Right lobe of liver (tissue), 4 donors: ENCODE results near the gene PLS3.

Source experiments
- CTCF ChIP-seq, 4 donors: fragments of 200-600 bp in 3 of 4; fragments of 450-650 bp in 1 of 4; IDR thresholded peaks; one replicate each; pipeline versions ENCODE4 v1.5.1 to v1.8.0; 2016 to 2022; ENCODE audit warnings: antibody characterized with exemption in 4 of 4, mild to moderate bottlenecking in 2 of 4
- POLR2A ChIP-seq: fragments of 450-650 bp; IDR thresholded peaks from one replicate; pipeline ENCODE4 v1.6.1; 2017; ENCODE audit warnings: antibody characterized with exemption, mild to moderate bottlenecking
- donor health status: DM: no; HTN: no; CAD: no.
- donor health status: DM: no; HTN: no; CAD: no.
- donor health status: DM: no; HTN: yes; CAD: no.

- no peak for TF ChIP-seq CTCF (IDR thresholded peaks at IDR 0.05)
- no peak for TF ChIP-seq POLR2A
Measured at GRCh38 chrX:115559672-115560071, 1.3 kb upstream of the PLS3 start.
